Amniotic epithelial cell (primary cell): ENCODE data around the gene CENPM.
A peak's percentile ranks its signal among the peaks of the same experiment; 100 is the strongest.
"Not testable (repeated sequence)": the region's sequence is repeated elsewhere in the genome, so short reads cannot be mapped to it uniquely, and the experiment has no call there.

Experiments
- DNase-seq: peaks from one replicate; pipeline ENCODE4 v3.0.0-alpha.2; 2010; ENCODE audit warnings: low read depth

The CENPM gene

DNA sequence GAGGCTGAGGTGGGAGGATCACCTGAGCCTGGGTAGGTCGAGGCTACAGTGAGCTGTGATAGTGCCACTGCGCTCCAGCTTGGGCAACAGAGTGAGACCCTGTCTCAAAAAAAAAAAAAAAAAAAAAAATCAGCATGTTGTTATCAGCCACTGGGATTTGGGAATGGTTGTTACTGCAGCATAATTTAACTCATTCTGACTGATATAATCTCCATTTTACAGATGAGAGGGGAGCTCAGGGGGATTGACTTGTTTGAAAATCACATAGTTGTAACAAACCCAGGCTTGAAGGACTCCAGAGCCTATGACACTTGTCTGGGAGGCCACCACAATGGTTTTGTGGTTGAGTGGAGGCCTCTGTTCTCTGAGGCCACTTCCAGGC is 19.3 kb upstream of the CENPM start:
- no peak for DNase-seq

DNA sequence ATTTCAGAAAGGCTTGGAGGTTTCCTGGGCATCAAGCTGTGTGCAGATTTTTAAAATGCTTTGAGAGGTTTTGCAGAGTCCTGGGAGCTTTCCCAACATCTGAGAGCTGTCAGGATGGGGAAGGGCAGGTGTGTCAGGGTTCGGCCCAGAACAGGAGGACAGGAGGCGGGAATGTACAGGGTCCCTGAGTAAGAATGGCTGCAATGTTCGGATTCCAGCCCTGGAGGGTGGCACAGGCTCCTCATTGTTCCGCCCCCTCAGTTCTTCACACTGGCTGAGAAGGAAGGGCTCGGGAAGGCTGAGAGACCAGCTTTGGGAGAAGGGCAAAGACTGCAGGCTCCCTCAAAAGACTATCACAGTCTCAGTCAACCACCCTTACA is 17.1 kb upstream of the CENPM start:
- no peak for DNase-seq

DNA sequence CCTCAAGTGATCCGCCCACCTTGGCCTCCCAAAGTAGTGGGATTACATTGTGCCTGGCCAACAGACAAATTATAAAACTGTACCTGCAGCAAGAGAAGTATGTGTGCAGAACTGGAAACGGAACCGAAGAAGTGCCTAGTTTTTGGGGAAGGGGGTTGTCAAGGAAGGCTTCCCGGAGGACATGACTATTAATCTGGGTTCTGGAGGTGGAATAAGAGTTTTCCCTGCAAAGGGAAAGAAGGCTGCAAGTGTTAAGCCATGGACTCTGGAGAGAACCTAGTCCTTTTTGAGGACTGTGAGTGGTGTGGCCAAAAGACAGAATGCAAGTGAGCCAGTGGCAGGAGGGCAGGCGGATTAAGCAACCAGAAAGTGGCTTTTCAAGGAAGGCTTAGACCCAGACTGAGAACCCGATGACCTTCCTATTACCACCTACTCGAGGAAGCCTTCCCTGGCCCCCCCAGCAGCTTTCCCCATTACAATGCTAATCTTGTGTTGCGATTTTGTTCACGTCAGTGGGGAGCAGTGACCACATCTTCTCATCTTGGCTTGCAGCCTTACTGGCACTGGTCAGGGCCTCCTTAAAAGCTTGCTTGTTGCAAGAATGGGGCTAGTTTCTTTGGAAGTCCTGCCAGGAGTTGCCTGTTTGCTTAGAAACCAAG is 16.6 kb upstream of the CENPM start:
- DNase-seq: peak; percentile 31

DNA sequence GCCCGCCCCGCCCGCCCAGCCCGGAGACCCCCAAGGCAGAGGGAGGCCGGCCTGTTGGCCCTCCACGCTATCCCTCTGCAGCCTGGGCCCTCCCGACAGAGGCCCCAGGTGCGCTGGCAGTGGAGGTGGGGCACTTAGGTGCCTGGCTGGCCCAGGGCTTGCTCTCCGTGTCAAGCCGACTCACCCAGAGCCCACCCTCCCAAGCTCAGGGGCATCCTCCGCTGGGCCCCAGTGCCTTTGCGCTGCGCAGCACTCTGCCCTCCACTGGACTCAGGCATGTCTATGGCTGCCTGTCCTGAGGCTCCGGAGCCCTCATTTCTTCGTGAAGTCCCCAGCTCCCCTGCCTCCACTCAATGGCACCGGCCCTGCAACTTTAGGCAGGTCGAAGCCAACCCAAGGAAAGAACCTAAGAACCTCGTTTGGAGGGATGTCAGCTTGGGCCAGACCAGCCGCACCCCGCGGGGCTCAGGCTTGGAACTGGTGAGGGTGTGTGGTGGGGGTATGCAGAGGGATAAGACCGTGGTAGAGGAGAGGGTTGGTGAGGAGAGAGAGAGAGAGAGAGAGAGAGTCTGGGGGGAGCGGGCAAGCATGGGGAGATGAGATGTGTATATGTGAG is 11.1 kb upstream of the CENPM start:
- DNase-seq: no peak

DNA sequence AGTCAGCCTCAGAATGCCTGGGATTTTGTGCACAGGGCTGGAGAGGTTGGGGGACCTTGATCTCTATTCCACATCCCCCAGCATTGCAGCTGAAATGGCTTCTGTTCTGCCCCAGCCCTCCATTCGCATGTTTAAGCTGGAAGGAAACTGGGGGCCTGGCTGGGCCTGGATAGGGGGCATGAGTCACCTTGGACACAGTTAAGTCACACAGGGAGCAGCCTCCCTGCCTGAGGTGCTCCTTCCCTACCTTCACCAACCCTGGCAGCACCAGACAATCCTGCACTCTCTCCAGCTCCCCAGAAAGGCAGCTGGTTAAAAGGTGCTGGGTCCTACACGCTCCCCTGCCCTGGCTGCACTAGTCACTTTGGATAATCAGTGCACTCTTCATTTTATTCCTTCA is 5.8 kb upstream of the CENPM start:
- DNase-seq: no peak

DNA sequence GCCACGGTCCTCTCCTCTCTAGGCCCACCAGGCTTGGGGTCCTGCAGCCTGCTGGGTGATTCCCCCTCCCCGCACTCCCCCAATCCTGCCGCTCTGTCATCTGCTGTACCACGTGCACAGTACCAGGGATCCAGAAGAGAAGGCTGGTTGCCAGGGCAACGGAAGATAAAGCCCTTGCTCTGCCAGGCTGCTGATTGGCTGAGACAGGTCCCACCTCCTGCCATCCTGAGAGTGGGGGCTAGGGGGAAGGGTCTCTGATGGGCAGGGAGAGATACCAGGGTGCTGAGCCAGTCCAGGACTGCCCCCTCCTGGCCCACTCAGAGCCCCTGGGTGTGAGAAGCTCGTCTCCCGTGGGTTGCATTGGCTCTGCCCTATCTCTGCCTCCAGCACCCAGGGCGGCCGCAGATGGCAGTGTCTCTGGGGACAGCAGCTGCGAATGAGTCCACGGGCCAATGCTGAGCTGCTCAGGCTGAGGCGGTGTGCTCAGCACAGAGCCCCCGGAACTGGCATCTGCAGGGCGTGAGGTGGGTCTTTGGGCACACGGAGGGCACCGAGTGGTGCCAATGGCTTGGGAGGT is 5.0 kb upstream of the CENPM start, which contains the start of gene SMIM45:
TSS of gene SMIM45 (plus strand) at position 253 of the 577 bp plus-strand sequence.
- peak; percentile 26 for DNase-seq

DNA sequence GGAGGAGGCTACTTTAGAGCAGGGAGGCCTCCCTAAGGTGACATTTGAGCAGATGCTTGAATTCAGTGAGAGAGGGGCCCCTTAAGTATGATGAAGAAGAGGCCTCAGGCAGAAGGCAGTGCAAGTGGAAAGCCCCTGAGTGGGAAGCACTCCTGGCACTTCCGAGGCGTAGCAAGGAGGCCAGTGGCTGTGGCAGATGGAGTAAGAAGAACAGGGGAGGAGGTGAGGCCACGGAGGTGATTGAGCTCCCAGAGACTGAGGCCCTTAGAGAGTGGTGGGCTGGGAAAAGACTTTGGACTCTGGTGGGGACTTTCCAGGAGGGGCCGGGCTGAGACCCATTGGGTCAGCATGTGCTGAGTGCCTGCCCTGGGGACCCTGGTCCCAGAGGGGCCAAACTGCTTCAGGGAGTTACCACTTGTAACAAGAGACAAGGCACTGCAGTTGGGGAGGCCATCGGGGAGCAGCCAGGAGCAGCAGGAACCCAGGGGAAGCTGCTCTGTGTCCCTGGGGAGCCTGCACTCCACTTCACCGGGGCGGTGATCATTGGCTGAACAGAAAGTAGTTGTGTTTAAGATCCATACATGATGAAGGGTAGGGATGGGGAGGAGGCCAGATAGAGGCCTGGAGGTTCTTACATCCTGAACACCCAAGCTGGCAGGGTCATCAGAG is 2.5 kb upstream of the CENPM start:
- DNase-seq: no peak

DNA sequence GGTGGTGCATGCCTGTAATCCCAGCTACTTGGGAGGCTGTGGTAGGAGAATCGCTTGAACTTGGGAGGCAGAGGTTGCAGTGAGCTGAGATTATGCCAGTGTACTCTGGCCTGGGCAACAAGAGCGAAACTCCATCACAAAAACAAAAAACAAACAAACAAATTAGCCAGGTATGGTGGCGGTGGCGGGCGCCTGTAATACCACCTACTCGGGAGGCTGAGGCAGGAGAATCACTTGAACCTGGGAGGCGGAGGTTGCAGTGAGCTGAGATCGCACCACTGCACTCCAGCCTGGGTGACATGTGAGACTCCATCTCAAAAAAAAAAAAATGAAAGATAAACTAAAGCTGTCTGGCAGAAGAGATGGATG is 2.0 kb upstream of the CENPM start:
- DNase-seq: not testable (repeated sequence)

DNA sequence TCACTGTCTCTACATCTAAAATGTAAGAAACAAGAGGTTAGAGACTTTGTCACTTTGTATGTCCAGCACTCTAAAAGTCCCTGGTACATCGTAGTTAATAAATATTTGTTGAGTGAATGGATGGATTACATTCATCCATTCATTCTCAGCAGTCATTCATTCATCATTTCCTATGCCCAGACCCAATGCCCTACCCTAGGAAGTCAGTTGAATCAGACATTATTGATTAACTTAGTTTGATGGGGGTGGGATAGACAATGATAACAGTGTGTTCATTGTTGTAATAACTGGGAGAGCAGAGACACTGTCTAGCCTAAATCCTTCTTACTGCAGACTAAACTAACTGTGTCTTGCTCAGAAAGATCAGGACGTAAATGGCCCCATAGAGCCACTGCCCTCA is 1.2 kb upstream of the CENPM start:
- DNase-seq: no peak

DNA sequence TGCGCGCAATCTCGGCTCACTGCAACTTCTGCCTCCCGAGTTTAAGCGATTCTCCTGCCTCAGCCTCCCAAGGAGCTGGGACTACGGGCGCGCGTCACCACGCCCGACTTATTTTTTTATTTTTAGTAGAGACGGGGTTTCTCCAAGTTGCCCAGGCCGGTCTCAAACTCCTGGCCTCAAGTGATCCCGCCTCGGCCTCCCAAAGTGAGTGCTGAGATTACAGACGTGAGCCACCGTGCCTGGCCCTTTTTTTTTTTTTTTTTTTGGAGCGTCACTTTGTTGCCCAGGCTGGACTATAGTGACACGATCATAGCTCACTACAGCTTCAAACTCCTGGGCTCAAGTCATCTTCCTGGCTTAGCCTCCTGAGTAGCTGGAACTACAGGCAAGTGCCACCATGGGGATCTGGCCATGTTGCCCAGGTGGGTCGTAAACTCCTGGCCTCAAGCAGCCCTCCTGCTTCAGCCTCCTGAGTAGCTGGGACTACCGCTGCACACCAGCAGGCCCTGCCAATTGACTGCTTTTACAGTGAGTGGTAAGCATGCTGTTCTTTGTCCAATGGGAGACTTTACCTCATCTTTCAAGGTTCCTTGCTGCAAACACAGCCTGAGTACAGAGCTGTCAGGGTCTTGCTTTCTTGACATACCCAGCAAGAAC is 600 bp upstream of the CENPM start:
- DNase-seq: no peak

DNA sequence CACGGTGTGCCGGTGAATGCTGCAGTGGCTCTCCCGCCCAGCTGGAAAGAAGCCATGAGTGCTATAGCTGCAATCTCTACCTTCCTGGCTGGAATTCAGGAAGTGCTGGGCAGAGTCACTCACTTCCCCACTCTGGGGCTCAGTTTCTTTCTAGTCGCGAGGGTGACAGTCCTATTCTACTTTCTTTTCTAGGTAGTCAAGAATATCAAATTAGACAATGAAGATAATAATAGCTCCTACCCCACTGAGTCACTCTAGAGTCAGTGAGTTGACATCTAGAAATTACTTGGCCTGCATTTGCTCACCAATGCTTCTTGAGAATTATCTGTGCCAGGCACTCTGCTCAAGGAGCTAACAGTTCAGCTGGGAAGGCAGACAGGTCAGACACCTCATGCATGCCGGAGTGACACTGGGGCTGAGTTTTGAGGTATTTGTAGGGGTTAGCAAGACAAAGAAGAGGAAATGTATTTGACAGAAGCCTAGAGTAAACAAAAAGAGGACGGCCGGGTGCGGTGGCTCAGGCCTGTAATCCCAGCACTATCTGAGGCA is 3.2 kb downstream of the CENPM start:
- DNase-seq: peak; percentile 16

DNA sequence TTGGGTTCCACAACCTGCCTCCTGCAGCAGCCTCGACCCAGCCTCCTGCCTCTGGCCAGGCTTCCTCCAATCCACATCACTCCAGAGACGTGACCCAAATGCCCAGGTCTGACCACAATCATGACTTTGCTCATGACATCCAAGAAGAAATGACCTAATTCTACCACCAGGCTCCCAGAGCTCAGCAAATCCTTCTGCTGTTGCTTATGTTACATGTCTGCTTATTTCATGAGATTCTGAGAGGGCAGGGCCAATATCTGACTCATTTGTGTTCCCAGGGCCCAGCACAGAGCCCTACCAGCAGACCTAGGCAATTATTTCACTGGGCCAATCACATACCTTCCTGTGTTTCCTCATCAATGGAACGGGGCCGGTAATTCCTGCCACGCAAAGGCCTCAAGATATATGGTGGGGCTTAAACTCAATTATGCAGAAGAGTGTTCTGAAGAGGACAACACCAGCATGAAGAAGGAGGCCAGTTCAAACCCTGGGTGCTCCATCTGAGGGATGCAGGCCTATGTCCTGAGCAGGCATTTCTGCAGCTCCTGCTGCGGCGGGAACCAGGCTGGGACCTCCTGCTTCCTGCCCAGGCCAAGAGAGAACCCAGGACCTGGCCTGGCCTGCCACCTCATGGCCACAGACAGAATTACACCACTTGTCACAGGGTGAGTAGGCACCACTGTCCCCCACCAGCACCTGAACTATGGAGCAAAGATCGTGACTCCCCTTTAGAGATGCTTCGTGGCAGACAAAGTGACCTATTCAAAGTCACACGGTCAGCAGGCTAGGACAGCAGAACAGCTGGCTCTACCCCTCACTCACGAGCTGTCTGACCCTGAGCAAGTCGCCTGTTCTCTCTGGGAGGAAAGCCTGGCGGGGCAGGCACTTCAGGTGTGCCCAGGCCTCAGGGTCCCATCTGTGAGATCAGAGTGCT is 5.9 kb downstream of the CENPM start:
- peak; percentile 96 for DNase-seq

DNA sequence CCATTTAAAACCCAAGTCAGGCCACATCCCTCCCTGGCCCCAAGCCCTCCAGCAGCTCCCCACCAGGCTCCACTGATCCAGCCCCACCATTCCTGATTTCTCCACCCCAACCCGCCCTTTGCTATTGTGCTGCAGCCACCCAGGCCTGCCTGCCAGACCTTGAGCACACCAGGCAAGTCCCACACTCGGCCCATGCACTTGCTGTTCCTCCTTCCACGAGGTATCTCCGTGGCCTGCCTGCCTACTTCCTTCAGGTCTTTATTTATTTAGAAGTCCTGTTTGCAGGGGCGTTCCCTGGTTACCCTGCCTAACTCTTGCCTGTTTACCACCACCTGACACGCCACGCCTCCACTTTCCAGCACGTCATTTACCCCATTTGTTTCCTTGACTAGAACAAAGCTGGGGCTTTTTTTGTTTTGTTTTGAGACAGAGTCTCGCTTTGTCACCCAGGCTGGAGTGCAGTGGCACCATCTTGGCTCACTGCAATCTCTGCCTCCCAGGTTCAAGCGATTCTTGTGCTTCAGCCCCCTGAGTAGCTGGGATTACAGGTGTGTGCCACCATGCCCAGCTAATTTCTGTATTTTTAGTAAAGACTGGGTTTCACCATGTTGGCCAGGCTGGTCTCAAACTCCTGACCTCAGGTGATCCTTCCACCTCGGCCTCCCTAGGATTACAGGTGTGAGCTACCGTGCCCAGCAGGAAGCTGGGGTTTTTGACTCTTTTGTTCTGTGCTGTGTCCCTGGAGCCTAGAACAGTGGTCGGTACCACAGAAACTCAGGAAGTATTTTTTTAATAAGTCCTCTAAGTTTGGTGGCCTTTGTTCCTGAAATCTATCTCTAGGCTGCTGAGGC is 6.7 kb downstream of the CENPM start:
- no peak for DNase-seq

DNA sequence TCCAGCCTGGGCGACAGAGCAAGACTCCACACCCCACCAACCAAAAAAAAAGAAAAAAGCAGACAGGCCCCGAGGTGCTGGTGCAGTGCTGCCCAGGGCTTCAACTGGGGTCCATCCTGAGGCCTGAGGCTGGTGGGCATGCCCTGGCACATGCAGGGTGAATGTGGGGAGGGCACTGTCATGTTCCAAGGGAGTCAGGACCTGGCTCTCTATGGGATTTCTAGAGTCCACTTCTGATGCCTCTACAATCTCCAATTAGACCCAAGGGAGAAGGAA is 10.1 kb downstream of the CENPM start:
- DNase-seq: no peak

DNA sequence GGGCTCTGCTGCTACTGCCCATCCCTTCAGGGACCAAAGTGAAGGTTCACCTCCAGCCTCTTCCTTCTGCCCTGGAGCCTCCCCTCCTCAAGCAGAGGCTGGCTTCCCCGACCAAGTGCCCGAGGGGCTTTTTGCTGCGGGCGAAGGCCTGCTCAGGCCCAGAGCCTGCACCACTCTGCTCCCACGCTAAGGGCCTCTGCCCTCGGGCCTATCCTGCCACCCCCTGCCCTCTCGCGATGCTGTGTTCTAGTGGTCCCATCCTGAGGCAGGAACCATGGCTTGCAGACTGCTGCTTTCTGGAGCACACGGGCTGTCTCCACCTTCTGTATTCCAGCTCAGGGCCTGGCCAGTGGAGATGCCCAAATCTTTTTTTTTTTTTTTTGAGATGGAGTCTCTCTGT is 11.4 kb downstream of the CENPM start:
- DNase-seq: no peak

DNA sequence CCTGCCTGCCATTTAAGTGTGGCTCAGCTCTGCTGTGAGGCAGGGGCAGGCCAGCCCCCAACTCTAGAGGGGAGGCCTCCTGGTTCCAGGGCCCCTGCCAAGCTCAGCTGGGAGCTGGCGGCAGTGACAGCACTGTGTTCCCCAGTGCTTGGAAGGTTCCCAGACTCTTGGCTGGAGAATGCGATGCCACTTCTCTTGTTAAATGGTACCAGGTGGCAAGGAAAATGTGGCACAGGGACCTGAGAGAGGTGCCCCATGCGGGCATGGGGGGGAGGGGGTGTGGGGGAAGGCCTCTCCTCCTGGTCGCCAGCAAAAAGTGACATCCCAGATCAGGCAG is 12.0 kb downstream of the CENPM start:
- no peak for DNase-seq

DNA sequence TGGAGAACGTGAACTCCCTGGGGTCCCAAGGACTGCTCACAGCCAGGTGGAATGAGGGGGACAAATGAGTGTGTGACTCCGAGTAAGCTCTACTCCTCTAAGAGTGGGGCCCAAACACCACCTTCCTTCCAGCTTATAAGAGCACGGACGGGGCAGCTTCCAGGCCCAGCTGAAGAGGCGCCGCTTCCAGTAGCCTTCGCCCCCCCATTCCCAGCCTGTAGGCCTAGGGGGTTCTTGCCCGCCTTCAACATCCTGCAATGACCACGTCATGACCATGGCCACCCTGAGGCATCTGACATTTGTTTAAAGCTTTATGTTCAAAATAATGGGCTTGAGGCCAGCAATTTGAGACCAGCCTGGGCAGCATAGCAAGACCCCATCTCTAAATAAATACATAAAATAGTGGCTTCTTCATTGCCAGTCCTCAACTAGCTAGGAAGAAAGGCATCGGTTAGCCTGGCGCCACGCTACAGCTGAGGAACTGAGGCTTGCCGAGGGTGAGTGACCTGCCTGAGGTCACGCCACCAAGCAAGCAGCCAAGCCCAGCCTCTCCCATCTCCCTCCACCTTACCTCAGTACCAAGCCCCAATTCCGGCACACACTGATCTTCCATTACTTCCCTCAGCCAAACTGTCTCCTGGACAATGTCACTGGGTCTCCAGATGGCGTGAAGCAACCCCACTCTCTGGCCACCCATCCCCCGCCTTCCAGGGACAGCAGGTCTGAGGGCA is 12.5 kb downstream of the CENPM start:
- no peak for DNase-seq

DNA sequence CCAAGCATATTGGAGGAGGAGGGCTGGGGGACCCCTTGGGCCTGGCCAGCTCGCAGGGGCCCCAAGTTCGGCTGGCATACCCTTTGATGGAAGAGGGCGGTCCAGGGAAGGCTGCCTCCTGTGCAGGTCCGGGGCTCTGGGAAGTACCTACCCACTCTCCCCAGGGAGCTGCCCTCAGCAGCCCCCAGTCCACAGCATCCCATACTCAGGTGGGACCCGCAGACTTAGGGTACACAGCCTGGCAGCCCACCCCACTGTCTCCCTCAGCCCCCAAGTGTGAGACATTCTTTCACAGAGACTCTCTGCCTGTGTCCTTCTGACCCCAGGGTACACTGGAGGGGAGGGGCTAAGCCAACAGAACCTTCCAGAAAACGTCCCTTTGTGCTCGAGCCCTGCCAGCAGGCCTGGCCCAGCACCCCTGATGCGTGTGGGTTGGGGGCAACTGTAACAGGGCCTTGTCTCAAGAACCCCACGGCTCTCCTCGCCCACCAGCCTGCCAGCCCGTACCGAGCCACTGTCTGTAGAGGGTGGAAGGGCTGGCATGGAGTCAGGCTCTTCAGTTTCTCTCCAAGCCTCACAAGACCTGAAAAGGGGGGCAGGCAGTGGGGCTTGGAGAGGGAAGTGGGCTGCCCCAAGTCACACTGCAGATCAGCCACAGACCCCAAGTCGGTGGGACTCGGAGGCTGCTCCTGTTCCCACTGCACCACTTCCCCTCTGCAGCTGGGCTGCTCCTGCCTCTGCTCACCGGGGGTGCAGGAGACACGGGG is 13.4 kb downstream of the CENPM start:
- no peak for DNase-seq

DNA sequence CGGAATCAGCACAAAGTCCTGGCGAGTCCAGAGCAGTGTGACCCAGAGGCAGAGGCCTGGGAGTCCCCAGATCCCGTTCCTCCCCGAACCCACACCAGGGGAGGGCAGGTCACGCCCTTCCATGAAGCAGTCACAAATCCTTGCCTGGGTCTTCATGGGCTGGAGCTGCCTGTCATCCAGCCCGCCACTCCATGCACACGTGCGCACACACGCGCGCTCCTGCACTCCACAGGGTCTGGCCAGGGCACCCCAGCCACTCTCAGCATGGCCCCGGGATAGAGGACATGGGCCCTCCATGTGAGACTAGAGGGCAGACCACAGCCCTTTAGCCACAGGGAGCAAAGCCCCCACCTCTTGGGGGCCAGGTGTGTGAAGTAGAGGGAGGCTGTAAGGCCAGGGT is 14.6 kb downstream of the CENPM start:
- no peak for DNase-seq
